ENCODE measurements around the gene SKI. TPM values are rescaled to one million over a fixed set of nuclear protein-coding genes. Genes with fewer than 3 reads are reported as not detected.

The SKI gene
- total and polyA plus RNA-seq, 2 of the 4 experiments (the other 2 are of a cell fraction): 2.3 to 20.1 TPM

DNA sequence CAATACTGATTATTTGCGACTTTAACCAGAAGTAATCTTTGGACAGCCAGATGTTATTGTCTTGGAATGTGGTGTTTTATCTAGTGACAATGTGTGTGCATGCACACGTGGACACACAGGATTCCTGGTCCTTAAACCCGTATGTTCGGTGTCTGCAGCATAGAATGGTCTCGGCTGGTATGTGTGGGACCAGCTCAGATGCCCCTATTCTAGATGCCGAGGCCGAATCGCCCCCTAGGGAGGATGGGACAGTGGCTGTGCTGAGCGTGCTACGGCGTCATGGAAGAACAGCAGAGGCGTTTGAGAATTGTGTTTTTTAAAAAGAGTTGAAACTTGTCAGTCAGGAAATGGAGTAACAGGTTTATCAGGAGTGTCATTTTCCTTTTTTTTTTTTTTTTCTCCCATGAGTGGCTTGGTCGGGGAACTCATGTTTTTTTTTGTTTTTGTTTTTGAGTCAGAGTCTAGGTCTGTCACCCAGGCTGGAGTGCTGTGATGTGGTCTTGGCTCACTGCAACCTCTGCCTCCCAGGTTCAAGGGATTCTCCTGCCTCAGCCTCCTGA, 30.1 kb downstream of the SKI start:
- Histone ChIP-seq H3K9me1 (ENCODE audit: insufficient read depth, low read length) (peaks cover 48% of the 10 kb centered on the region), H3K4ac (ENCODE audit: low read depth, low read length) (no peak overlapping the region), H3K27ac (ENCODE audit: insufficient read depth, low read length) (no peak overlapping the region), H3K9me3 (ENCODE audit: control insufficient read depth, insufficient read depth, low read length) (no peaks in the 10 kb centered on the region), H4K8ac (ENCODE audit: low read depth in 2 of 2, low read length in 2 of 2) (no peak overlapping the region), H2BK120ac (ENCODE audit: low read depth, low read length) (no peak overlapping the region), H3K4me2 (ENCODE audit: low read depth, low read length) (no peak overlapping the region), H4K91ac (ENCODE audit: insufficient read depth, low read depth, low read length) (no peak overlapping the region), H2BK15ac (ENCODE audit: low read depth, low read length) (no peak overlapping the region), H3K4me3 (ENCODE audit: insufficient read depth, low read depth, low read length) (no peak overlapping the region), H4K20me1 (ENCODE audit: insufficient read depth, low read length) (peaks cover 100% of the 10 kb centered on the region), H4K5ac (ENCODE audit: low read depth, low read length) (no peak overlapping the region), H2AK9ac (replicated peaks; ENCODE audit: low read depth, low read length, poor library complexity) (no peak overlapping the region), H3K14ac (replicated peaks; ENCODE audit: low read depth, low read length) (no peak overlapping the region), H2AK5ac (ENCODE audit: low read depth, low read length) (no peak overlapping the region), H3K23ac (ENCODE audit: low read depth, low read length) (no peak overlapping the region), H3K9ac (ENCODE audit: low read depth, low read length) (no peak overlapping the region), H3K18ac (ENCODE audit: low read depth, low read length) (no peak overlapping the region), H3K79me1 (ENCODE audit: low read depth in 1 of 2, low read length in 2 of 2) (peaks cover 15 to 62% of the 10 kb centered on the region in 2 experiments), H2AFZ (replicated peaks; ENCODE audit: low read length, poor library complexity) (no peak overlapping the region), H2BK5ac (ENCODE audit: low read depth, low read length, poor library complexity, severe bottlenecking) (no peak overlapping the region), H3K56ac (ENCODE audit: extremely low read depth, insufficient read depth, low read length) (no peak overlapping the region), H3K4me1 (ENCODE audit: control insufficient read depth, insufficient read depth, low read length) (peaks cover 10% of the 10 kb centered on the region; the same call in 1 of the 2 replicates), H3K36me3 (ENCODE audit: control insufficient read depth, insufficient read depth, low read length) (peaks cover 15% of the 10 kb centered on the region; the same call in 1 of the 2 replicates), H2BK20ac (ENCODE audit: low read depth, low read length) (no peak overlapping the region), H3K27me3 (ENCODE audit: control insufficient read depth, insufficient read depth, low read length) (no peaks in the 10 kb centered on the region)
- in situ Hi-C loops (cut with MboI; ENCODE audit: low sequenced_read_pairs): no loop called here
- dilution Hi-C loops (cut with HindIII; ENCODE audit: low sequenced_read_pairs, unreplicated experiment): no loop called here
- ATAC-seq (ENCODE audit: low read depth) (no peak), DNase-seq (no peak)
- intact Hi-C loops (cut with micrococcal nuclease): no loop called here
- POLR2A ChIA-PET (ENCODE audit: unreplicated experiment): no interaction called here
- TF ChIP-seq, protein P1, sequence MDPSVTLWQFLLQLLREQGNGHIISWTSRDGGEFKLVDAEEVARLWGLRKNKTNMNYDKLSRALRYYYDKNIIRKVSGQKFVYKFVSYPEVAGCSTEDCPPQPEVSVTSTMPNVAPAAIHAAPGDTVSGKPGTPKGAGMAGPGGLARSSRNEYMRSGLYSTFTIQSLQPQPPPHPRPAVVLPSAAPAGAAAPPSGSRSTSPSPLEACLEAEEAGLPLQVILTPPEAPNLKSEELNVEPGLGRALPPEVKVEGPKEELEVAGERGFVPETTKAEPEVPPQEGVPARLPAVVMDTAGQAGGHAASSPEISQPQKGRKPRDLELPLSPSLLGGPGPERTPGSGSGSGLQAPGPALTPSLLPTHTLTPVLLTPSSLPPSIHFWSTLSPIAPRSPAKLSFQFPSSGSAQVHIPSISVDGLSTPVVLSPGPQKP (IDR thresholded peaks at IDR 0.05; ENCODE audit: borderline replicate concordance, low read depth, low read length): no peak
- TF ChIP-seq RAD21 (IDR thresholded peaks at IDR 0.05; ENCODE audit: low read length) (no peak), CHD1 (IDR thresholded peaks at IDR 0.05; ENCODE audit: low read depth, low read length) (no peak), SMC3 (IDR thresholded peaks at IDR 0.05; ENCODE audit: low read depth, low read length) (no peak), MAZ (IDR thresholded peaks at IDR 0.05; ENCODE audit: borderline replicate concordance, low read depth, low read length) (no peak), MAFK (IDR thresholded peaks at IDR 0.05; ENCODE audit: low read depth, low read length) (no peak), POLR2A (IDR thresholded peaks at IDR 0.05; ENCODE audit: low read depth, low read length) (no peak), CEBPB (IDR thresholded peaks at IDR 0.05; ENCODE audit: low read depth, low read length) (no peak), MXI1 (IDR thresholded peaks at IDR 0.05; ENCODE audit: borderline replicate concordance, low read depth, low read length) (no peak), RCOR1 (IDR thresholded peaks at IDR 0.05; ENCODE audit: insufficient replicate concordance, low read length) (no peak), NFE2L2 (IDR thresholded peaks at IDR 0.05; ENCODE audit: low read depth, low read length) (no peak), BHLHE40 (IDR thresholded peaks at IDR 0.05; ENCODE audit: low read depth, low read length) (no peak), RFX5 (IDR thresholded peaks at IDR 0.05; ENCODE audit: low read depth, low read length) (no peak), FOS (IDR thresholded peaks at IDR 0.05; ENCODE audit: low read depth, low read length) (no peak)
- TF ChIP-seq, protein P2, sequence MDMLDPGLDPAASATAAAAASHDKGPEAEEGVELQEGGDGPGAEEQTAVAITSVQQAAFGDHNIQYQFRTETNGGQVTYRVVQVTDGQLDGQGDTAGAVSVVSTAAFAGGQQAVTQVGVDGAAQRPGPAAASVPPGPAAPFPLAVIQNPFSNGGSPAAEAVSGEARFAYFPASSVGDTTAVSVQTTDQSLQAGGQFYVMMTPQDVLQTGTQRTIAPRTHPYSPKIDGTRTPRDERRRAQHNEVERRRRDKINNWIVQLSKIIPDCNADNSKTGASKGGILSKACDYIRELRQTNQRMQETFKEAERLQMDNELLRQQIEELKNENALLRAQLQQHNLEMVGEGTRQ (IDR thresholded peaks at IDR 0.05; ENCODE audit: low read depth, low read length): no peak
- TF ChIP-seq, protein P3, sequence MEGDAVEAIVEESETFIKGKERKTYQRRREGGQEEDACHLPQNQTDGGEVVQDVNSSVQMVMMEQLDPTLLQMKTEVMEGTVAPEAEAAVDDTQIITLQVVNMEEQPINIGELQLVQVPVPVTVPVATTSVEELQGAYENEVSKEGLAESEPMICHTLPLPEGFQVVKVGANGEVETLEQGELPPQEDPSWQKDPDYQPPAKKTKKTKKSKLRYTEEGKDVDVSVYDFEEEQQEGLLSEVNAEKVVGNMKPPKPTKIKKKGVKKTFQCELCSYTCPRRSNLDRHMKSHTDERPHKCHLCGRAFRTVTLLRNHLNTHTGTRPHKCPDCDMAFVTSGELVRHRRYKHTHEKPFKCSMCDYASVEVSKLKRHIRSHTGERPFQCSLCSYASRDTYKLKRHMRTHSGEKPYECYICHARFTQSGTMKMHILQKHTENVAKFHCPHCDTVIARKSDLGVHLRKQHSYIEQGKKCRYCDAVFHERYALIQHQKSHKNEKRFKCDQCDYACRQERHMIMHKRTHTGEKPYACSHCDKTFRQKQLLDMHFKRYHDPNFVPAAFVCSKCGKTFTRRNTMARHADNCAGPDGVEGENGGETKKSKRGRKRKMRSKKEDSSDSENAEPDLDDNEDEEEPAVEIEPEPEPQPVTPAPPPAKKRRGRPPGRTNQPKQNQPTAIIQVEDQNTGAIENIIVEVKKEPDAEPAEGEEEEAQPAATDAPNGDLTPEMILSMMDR (conservative IDR thresholded peaks at IDR 0.05; ENCODE audit: low read depth, low read length): no peak
- 82% methylated on average over 8 of the region's 13 CpGs; no CpG with 5 or more reads in 1 of the 2 experiments for WGBS, 2 experiments (ENCODE audit: extremely low coverage in 2 of 2, insufficient read length in 1 of 2)
- CTCF ChIA-PET: no interaction called here
- BruUV-seq (replicated peaks): no TSS peak
